Activated naive CD4-positive, alpha-beta T cell treated with anti-CD3 and anti-CD28 coated beads for 36 hours (primary cell): Measurements from ENCODE around the gene MTA3. TPM values are rescaled to one million over a fixed set of nuclear protein-coding genes. Genes with fewer than 3 reads are reported as not detected.

Experiments
- CTCF ChIA-PET: fragments of 350-600 bp; sonication (Branson Sonifier 250); formaldehyde crosslinking; loops from one replicate; lab custom pipeline; 2021; ENCODE audit warnings: antibody characterized with exemption; lab: Charles Lee
- DNase-seq: peaks from one replicate; pipeline ENCODE4 v3.0.0-alpha.2; 2020
- H3K27ac Mint-ChIP-seq: one replicate; pipeline ENCODE4 v1.8.0; 2021; ENCODE audit warnings: mild to moderate bottlenecking, mixed read lengths
- H3K27me3 Mint-ChIP-seq: one replicate; pipeline ENCODE4 v1.8.0; 2021; ENCODE audit warnings: low read depth, mixed read lengths
- H3K36me3 Mint-ChIP-seq: one replicate; pipeline ENCODE4 v1.8.0; 2021; ENCODE audit warnings: low read depth, mixed read lengths
- H3K4me1 Mint-ChIP-seq: one replicate; pipeline ENCODE4 v1.8.0; 2021; ENCODE audit warnings: low read depth, mixed read lengths
- H3K4me3 Mint-ChIP-seq: one replicate; pipeline ENCODE4 v1.8.0; 2021; ENCODE audit warnings: mild to moderate bottlenecking, moderate library complexity, mixed read lengths
- H3K9me3 Mint-ChIP-seq: one replicate; pipeline ENCODE4 v1.8.0; 2021; ENCODE audit warnings: mixed read lengths
- intact Hi-C: fragments of 100-400 bp; cut with micrococcal nuclease; formaldehyde crosslinking; loops from one replicate; pipeline ENCODE4 v1.15.1; 2023
- total RNA-seq, 2 experiments: library from RNA; stranded (reverse); gene quantifications; one replicate each; pipeline ENCODE4 v1.2.3, GENCODE V29; 2021

The MTA3 gene
- total RNA-seq, 2 experiments from 2014 or later = 31.9 to 38.0 TPM

GRCh38 chr2:42775186-42775585 lies 206.8 kb downstream of the MTA3 start:
- CTCF ChIA-PET = no interaction called here

GRCh38 chr2:42775810-42776209 lies 207.4 kb downstream of the MTA3 start:
- H3K27ac Mint-ChIP-seq = no peak overlapping the region
- no peak for DNase-seq
- H3K36me3 Mint-ChIP-seq = peaks cover 10% of the 10 kb centered on the region
- peaks cover 14% of the 10 kb centered on the region for H3K4me1 Mint-ChIP-seq
- no peak overlapping the region for H3K4me3 Mint-ChIP-seq
- H3K27me3 Mint-ChIP-seq = no peaks in the 10 kb centered on the region
- CTCF ChIA-PET = interaction anchor here (0.8 kb wide), 1 partner anchor 179 kb away, joined by 3 read pairs; no protein-coding TSS in a partner anchor
- H3K9me3 Mint-ChIP-seq = peaks cover 13% of the 10 kb centered on the region
- intact Hi-C loops = no loop called here

More at GRCh38 chr2:42775186-42775585, 206.8 kb downstream of the MTA3 start:
- intact Hi-C loops = no loop called here
- H3K4me3 Mint-ChIP-seq = no peak overlapping the region
- H3K27ac Mint-ChIP-seq = no peak overlapping the region
- peaks cover 9% of the 10 kb centered on the region for H3K9me3 Mint-ChIP-seq
- H3K27me3 Mint-ChIP-seq = no peaks in the 10 kb centered on the region
- peaks cover 6% of the 10 kb centered on the region for H3K36me3 Mint-ChIP-seq
- peaks cover 14% of the 10 kb centered on the region for H3K4me1 Mint-ChIP-seq
- no peak for DNase-seq

GRCh38 chr2:42777883-42778805 lies 209.7 kb downstream of the MTA3 start:
- CTCF ChIA-PET = interaction anchor here (0.6 to 1.8 kb wide), 2 partner anchors 20 to 184 kb away, joined by 3 to 6 read pairs; no protein-coding TSS in a partner anchor
- Mint-ChIP-seq H3K36me3 (peaks cover 11% of the 10 kb centered on the region), H3K27me3 (no peaks in the 10 kb centered on the region), H3K9me3 (peaks cover 17% of the 10 kb centered on the region), H3K27ac (no peak overlapping the region), H3K4me1 (peaks cover 14% of the 10 kb centered on the region), H3K4me3 (no peak overlapping the region)
- intact Hi-C loops = no loop called here
- no peak for DNase-seq

GRCh38 chr2:42781181-42781580 lies 212.7 kb downstream of the MTA3 start:
- Mint-ChIP-seq H3K27me3 (no peaks in the 10 kb centered on the region), H3K4me3 (no peak overlapping the region), H3K27ac (no peak overlapping the region), H3K9me3 (peaks cover 17% of the 10 kb centered on the region), H3K4me1 (peaks cover 5% of the 10 kb centered on the region), H3K36me3 (peaks cover 11% of the 10 kb centered on the region)
- intact Hi-C loops = no loop called here
- DNase-seq = no peak
- CTCF ChIA-PET = interaction anchor here (0.6 kb wide), 1 partner anchor 47 kb away, joined by 4 read pairs; no protein-coding TSS in a partner anchor

DNA sequence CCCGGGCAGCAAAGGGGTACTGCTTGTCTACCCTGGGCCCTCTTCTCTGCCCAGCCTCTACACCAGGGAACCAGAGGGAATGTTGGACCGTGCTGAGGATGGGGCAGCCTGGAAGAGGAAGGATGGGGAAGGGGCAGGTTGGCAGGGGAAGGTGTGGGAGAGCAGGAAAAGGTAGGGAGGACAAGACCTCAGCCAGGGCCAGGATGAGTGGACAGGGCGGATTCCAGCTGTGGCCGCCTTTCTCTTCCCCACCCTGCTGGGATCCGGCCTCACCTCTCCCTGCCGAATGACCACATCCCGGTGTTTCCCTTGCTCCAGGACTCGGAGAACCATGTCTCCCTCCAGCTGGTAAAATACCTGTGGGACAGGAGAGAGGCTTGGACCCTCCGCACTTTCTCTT lies 215.1 kb downstream of the MTA3 start:
- DNase-seq = no peak
- Mint-ChIP-seq H3K4me1 (peaks cover 2% of the 10 kb centered on the region), H3K36me3 (peaks cover 6% of the 10 kb centered on the region), H3K27me3 (peaks cover 6% of the 10 kb centered on the region), H3K27ac (no peak overlapping the region), H3K9me3 (peaks cover 10% of the 10 kb centered on the region), H3K4me3 (no peak overlapping the region)
- intact Hi-C loops = no loop called here
- CTCF ChIA-PET = interaction anchor here (1.0 kb wide), 1 partner anchor 9 kb away, joined by 3 read pairs; the partner anchor contains the start of gene HAAO

GRCh38 chr2:42784204-42784880 lies 215.9 kb downstream of the MTA3 start:
- no peak overlapping the region for H3K27ac Mint-ChIP-seq
- CTCF ChIA-PET = interaction anchor here (0.6 to 1.0 kb wide), 2 partner anchors 8 to 546 kb away, joined by 3 to 4 read pairs; partner anchors contain the start of gene HAAO

DNA sequence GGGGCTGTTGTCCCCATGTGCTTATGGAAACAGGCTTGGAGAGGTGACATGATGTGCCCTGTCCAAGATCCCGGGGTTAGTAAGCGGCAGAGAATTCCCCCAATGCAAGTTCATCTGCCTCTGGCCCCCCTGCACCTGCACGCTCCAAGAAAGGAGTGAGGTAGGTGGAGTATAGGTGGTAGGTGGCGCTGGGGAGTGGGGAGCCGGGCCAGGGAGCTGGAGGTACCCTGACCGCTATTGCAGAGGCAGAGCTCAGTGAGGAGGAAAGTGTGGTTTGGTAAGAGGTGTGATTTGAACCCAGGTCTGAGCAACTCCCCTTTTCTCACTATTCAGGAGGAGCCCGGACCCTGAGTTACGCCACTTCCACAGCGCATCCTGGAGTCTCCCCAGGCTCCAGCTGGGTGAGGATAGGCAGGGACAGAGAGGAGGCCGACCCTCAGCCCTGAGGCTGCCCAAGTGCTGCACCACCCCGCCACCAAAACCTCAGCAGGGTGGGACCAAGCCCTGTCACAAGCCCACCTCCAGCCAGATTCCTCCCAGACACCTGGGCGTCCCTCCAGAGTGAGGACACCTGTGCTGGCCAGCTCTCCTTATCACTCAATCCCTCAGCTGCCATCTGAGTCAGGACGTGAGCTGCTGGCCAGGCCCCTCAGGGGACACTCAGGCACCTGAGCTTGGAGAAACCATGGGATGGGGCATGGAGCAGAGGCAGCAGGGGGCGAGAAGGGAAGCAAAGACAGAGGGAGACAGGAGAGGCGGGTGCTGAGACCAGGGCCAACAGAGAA lies 218.3 kb downstream of the MTA3 start:
- Mint-ChIP-seq H3K4me1 (peaks cover 5% of the 10 kb centered on the region), H3K36me3 (peaks cover 1% of the 10 kb centered on the region), H3K9me3 (no peaks in the 10 kb centered on the region), H3K4me3 (no peak overlapping the region), H3K27ac (no peak overlapping the region), H3K27me3 (peaks cover 25% of the 10 kb centered on the region)
- no peak for DNase-seq
- intact Hi-C loops = no loop called here
- CTCF ChIA-PET = no interaction called here

More at GRCh38 chr2:42784204-42784880, 215.9 kb downstream of the MTA3 start:
- no peak overlapping the region for H3K4me3 Mint-ChIP-seq
- intact Hi-C loops = no loop called here
- H3K27me3 Mint-ChIP-seq = peaks cover 8% of the 10 kb centered on the region
- DNase-seq = no peak
- H3K36me3 Mint-ChIP-seq = peaks cover 6% of the 10 kb centered on the region
- H3K4me1 Mint-ChIP-seq = peaks cover 2% of the 10 kb centered on the region
- H3K9me3 Mint-ChIP-seq = peaks cover 8% of the 10 kb centered on the region

DNA sequence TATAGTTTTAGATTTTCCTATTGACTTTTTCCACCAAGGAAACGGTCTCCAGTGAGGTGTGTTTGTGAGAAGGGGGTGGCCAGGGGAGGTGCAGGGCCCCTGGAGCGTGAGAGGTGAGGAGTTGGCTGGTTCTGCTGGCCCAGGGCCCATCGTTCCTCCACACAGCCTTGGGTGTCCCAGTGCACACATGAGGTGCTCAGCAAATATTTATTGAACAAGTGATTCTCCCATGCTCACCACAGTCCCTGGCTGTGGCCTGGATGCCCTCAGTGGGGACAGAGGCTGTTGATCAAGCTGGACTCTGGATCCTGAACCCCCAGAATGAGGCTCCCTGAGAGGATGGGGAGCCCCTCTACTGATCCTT lies 219.0 kb downstream of the MTA3 start:
- intact Hi-C loops = no loop called here

GRCh38 chr2:42787788-42788477 lies 219.5 kb downstream of the MTA3 start:
- peaks cover 30% of the 10 kb centered on the region for H3K27me3 Mint-ChIP-seq
- CTCF ChIA-PET = no interaction called here
- H3K36me3 Mint-ChIP-seq = peaks cover 1% of the 10 kb centered on the region
- no peak for DNase-seq
- no peaks in the 10 kb centered on the region for H3K9me3 Mint-ChIP-seq
- intact Hi-C loops = no loop called here
- H3K27ac Mint-ChIP-seq = no peak overlapping the region
- H3K4me1 Mint-ChIP-seq = peaks cover 9% of the 10 kb centered on the region
- H3K4me3 Mint-ChIP-seq = no peak overlapping the region

More for the DNA sequence above, 219.0 kb downstream of the MTA3 start:
- Mint-ChIP-seq H3K27ac (no peak overlapping the region), H3K4me3 (no peak overlapping the region), H3K4me1 (peaks cover 9% of the 10 kb centered on the region), H3K9me3 (no peaks in the 10 kb centered on the region), H3K36me3 (peaks cover 1% of the 10 kb centered on the region), H3K27me3 (peaks cover 30% of the 10 kb centered on the region)
- no peak for DNase-seq
- CTCF ChIA-PET = no interaction called here

DNA sequence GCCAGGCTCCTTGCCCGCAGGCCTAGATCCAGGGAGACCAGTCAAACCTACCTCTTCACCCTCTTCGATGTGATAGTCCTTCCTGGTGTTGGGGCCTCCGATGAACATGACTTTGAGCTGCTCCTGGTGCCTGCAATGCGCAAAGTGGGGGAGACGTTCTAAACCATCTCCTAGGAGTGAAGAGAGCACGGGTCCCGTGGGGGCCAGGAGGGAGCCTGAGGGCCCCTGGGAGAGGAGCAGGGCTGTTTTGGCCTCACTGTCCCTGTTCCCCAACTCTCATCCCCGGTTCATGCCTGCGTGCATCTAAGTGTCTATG lies 220.0 kb downstream of the MTA3 start:
- Mint-ChIP-seq H3K27me3 (peaks cover 33% of the 10 kb centered on the region), H3K9me3 (no peaks in the 10 kb centered on the region), H3K27ac (no peak overlapping the region), H3K36me3 (peaks cover 1% of the 10 kb centered on the region), H3K4me1 (peaks cover 13% of the 10 kb centered on the region), H3K4me3 (no peak overlapping the region)
- intact Hi-C loops = no loop called here
- DNase-seq = no peak
- CTCF ChIA-PET = no interaction called here

DNA sequence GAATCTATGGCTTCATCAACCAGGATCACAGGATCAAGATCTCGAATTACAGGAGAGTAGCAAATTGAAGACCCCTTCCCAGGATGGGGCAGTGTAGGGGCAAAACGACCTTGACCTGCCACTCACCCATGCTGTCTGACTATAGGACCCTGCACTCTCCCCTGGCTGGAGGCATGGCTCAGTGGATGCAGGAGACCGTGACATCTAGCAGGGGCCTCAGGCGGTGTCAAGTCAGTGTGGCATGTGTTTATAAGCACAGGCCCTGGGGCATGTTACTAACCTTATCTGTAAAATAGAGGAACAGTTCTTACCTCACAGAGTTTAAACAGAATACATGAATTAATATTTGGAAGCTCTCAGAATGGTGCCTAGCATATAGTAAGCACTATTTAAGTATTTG lies 220.4 kb downstream of the MTA3 start:
- Mint-ChIP-seq H3K9me3 (no peaks in the 10 kb centered on the region), H3K27ac (no peak overlapping the region), H3K27me3 (peaks cover 36% of the 10 kb centered on the region), H3K4me1 (peaks cover 17% of the 10 kb centered on the region), H3K36me3 (peaks cover 1% of the 10 kb centered on the region), H3K4me3 (no peak overlapping the region)
- CTCF ChIA-PET = no interaction called here
- intact Hi-C loops = no loop called here
- DNase-seq = no peak
